COLO668 (cell line): ENCODE data around the gene HHLA2.
"Not testable (repeated sequence)": the region's sequence is repeated elsewhere in the genome, so short reads cannot be mapped to it uniquely, and the experiment has no call there.

Experiments used
- DNase-seq: peaks from one replicate; lab custom pipeline; 2025; ENCODE audit not compliant: unreplicated experiment; lab: John Stamatoyannopoulos, UW

Gene HHLA2

DNA sequence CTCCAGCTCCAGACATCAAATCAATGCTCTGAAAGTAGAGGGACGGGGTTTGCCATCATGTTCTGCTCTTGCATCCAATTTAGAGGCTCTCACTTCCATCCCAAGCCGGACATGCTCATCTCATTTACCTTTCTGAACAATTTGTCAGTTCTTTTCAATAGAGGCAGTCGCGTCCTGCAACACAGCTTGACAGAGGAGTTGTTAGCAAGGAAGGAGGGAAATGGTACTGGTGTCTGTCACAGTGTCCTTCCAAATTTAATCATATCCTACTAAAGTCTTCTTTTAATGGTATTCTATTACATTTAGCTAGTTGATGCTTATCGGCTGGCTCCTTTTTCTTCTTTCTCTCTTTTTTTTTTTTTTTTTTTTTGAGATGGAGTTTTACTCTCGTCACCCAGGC is 45.6 kb downstream of the HHLA2 start:
- DNase-seq = no peak

DNA sequence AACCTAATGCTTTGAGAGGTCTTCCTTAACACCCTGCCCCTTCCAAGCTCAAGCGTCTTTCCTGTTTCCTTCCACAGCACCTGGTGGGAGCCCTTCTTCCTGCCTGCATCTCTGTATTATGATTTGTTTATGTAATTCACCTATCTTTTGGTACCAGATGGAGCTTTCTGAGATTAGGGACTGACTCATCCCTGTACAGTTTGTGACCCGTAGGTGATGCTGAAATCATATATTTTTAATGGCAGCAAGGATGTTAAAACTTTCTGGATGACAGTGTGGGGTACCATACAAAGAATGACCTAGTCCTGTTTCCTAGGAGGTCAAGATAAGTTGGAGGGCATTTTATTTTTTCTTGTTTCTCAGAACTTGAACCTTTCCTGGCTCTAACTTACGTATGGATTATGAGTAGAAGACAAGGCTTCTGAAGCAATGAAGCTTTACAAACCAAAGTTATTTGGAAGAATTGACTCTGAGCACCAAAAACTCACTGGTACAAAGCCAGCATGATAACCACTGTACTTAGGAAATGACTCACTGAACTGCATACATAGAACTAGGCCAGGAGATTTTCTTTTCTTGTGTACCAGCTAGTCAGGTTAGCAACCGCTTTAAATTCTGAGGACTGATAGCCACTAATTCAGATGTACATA is 46.6 kb downstream of the HHLA2 start:
- no peak for DNase-seq

DNA sequence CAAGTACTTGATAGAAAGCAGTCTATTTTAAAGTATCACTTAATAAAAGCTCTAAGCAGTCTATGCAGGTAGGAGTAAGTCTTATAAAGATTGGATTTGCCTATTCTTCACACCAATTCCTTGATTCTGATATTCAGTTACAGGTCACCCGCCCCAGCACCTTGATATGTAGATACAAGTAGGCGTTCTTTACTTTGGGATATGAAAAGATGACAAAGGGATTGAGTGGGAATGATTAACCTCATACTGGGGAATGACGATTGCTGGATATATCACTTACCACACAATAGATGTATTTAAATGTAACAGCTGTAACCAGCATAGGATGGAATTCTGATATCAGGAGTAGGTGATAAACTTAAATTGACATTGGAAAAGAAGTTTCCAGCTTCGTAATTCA is 47.1 kb downstream of the HHLA2 start:
- no peak for DNase-seq

DNA sequence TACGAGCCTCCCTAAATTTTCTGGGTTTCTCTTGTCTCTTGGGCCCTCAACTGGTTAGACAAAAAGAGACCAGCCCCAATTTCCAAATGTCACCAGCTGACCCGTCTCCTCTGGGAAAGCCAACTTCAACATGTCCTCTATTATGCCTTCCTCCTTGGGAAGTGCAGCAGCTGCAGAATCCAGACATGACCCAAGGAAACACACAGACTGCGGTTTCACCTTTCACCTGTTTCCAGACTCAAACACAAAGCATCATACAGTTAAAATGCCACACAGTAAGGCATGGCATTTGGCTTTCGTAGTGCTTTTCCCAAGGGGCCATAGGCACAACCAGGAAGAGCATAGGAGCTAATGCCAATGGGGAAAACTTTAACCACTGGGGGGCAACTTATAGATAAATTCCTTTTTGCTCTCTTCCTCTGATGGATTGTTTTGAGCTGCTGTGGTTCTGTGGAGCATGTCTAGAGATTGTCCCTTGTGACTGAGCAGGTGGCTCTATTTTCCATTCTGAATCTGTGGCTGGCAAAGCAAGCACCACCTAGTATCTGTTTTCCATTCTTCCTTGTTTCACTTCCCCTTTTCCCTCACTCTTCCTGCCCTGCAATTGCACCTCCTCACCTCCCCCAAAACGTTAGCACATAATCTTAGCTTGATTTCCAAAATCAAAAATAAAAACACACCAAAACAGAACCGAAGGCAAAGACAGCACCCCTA is 49.3 kb downstream of the HHLA2 start:
- no peak for DNase-seq

DNA sequence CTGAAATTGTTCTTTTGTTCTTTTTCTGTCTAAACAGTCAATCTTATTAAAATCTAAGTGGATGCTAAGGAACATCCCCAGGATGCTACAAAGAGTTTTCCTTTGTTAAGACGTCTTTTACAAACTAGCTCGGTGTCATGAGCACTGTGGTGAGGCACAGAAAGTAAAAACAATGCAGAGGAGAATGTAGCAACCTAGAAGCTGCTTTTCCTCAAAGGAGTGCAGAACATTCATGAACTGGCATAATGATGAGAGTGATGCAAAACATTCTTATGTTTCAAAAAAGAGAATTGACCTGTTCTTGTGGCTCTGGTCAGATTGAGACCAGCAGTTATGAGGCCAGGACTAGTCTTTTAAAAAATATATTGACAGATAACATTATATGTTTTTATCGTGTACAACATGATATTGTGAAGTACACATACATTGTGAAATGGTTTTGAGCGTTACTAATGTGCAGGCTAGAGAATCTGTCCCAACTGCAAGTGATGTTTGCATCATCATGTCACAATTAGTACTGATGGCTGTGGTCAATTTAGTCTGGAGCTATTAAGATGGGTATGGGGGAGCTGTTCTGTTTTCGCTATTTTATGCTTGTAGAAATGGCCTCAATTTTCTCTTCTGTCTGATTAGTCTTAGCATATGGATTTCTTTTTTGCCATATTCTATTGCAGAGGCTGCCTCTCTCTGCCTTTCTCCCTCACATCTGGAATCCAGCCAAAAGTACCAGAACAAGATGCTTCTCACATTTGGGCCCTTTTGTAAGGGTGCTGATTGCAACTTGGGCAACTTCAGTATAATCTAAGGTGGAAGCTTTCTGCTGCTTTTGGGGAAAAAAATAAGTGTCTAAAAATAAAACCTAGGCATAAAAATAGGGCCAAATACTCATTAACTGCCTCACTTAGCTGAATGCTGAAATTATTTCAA is 50.2 kb downstream of the HHLA2 start:
- no peak for DNase-seq

DNA sequence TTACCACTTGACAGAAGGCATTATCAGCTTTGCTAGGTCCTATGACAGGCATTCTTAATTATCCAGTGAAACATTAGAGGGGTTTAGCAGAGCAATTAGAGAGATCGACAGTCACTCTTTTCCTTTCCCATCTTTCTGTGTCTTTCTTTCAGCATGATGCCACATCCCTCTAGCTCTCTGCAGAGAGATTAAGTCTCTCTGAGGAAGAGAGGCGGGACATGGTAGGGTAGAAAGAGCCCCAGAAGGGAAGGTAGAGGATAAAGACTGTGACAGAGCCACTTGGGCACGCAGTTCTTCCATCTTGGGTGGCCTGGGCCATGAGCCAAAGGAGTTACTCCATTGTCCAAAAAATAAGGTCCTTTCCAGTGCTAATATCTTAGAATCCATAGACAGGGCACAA is 55.8 kb downstream of the HHLA2 start:
- DNase-seq = no peak

DNA sequence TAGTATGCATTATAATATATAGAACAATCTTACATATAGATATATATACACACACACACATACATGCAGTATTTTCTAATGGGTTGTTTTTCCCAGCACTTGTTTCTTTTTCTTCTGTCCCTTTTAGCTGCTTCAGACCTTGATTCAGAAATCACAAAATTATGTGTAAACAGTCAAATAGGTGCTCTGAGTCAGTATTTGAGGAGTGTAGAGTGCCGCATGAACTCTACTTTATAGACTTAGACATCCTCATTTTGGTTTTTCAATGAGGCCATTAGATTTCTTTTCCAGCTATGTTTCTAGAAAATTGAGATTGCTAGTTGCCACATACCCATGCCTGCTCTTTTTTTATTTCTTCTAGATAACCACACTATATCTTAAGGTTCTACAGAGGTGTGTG is 58.2 kb downstream of the HHLA2 start:
- no peak for DNase-seq

DNA sequence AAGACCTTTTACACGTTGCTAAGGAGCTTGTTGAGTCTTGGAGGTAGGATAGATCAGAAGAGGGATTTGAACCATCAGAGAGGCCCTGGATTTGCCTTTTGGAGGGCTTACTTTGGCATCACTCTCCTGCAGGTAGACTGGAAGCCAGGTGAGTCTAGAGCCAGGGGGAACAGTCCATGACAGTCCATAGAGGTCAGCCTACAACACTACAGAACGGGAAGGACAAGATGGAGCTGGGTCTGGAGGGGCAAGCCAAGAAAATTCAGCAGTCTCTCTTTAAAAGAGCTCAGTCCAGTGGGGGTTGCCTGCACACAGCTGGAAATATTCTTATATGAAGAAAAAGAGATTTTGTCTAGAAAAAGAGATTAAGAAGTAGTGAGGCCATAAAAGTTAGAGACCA is 60.7 kb downstream of the HHLA2 start:
- no peak for DNase-seq

DNA sequence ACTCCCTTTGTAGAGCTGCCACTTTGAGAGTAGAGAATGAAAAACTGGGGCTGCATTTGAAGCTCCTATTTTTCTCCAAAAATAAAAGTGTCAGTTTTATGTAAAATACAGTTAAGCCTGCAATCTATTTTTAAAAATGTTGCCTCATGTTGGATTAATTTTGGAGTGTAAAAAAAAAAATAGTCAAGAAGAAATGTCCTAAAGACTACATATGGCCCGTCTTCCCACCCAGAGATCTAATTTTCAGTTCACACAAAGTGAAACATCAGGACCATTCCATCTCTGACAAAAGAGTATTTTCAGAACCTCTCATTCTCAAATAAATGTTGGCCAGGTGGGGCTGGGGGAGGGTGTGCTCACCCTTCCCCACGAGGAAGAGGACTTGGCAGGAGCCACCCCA is 62.7 kb downstream of the HHLA2 start:
- DNase-seq = no peak

DNA sequence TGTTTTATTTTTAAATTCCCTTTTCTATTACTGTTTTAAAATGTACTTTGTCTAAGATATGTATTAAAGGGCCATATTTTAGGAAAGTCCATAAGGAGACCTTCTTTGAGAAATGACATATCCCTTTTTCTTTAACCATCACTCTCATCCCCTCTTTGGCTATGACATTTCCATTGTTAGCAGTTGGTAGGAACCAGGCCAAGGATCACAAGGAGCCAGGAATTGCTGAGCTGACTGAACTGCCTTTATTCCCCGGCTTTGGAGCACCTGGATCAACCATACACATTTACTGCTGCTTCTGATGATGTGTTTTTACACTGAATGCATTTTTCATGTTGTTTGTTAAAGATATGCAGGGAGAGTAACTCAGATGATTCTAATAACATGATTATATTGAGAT is 79.7 kb downstream of the HHLA2 start:
- DNase-seq = no peak

DNA sequence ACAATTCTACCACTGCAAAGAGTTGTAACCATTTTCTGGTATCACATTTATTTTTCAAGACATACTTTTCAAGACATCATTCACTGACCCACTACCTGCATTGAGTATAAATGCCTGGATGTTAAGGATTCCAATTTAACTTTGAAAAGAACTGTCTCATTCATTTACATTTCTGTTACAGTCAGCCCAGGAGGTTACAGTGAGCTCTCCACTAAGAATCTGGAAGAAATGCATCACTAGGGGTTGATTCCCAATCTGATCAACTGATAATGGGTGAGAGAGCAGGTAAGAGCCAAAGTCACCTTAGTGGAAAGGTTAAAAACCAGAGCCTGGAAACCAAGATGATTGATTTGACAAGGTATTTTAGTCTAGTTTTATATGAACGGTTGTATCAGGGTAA is 81.0 kb downstream of the HHLA2 start:
- DNase-seq = no peak

DNA sequence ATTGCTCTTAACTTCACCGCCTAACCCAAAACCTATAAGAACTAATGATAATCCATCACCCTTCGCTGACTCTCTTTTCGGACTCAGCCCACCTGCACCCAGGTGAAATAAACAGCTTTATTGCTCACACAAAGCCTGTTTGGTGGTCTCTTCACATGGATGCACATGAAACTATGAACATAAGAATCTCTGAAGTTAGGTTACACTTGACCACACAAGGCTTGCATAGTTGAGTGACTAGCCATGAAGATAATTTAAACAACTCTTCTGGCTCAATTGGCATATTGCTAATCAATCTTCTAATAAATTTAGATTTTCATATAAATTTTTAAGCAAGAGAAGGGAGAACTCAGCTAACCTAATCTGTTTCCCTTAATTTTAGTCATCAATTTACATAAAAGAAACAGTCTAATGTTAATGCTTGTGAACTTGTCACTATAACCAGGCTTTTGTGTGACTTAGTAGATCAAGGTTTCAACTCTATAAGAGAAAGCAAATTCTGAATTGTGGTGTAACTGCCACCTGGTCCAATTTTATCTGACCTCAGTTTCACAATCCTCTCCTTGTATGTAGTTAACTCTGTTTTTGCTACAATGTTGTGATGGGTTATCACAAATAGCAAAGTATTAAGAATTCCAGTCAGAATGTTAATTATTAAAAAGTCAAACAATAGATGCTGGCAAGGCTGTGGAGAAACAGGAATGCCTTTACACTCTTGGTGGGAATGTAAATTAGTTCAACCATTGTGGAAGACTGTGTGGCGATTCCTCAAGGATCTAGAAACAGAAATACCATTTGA is 82.0 kb downstream of the HHLA2 start:
- no peak for DNase-seq

DNA sequence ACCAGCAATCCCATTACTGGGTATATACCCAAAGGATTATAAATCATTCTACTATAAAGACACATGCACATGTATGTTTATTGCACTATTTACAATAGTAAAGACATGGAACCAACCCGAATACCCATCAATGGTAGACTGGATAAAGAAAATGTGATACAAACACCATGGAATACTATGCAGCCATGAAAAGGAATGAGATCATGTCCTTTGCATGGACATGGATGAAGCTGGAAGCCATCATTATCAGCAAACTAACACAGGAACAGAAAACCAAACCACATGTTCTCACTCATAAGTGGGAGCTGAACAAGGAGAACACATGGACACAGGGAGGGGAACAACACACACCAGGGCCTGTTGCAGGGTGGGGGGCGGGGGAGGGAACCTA is 82.6 kb downstream of the HHLA2 start:
- DNase-seq = not testable (repeated sequence)

DNA sequence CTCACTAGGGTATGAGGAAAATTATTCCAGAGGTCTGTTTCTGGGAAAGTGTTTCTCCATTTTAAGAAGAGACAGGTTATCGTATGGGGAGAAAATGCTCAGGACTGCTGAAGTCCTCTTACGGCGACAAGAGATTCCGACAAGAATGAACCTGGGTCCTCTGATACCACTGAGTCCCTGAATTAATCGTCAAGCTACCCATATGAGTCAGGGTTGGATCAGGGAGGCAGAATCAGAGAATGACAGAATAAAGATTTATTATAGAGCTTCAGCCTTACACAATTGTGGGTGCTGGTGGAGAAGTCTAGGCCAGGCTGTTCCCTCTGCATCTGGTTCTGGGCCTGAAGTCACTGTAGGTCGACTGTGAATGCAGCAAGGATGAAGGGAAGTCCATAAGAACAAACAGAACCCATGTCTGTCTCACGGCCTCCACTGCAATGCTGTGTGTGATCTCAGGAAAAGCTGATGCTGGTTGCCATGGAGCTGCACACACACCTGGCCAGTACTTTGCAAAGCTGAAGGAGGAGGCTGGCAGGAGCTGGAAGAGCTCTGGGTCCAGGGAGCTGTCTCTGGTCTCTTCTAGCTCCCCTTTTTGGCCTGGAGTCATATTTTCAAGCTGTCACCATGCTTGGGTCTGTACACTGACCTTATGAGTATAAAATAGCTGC is 83.9 kb downstream of the HHLA2 start:
- peak; percentile 2 for DNase-seq

DNA sequence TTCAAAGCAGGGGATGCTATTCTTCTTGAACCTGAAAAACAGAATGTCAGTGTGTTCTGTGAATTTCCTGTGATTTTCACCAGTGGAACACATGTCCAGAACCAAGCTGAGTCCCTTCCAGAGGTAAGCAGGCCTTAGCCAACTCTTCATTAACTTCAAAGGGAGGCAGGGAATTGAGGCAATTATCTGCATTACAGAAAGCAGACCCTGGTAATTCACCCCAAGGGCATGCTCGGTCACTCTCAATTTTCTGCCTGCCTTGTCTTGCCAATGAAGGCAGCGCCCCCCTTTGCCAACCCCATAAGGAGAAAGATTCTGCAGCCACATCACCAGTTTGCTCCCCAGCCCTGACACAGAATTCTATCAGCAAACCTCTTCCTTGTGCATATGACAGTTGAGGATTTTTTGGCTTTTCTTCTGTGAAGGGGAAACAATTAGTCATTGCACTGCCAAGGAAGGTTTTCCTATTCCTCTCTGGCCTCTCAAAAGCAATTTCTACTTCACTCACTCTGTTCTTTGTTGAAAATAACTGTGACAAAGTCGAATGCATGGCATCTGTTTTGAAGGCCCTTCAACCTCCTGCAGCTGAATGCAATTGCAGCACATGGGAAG is 85.3 kb downstream of the HHLA2 start:
- DNase-seq = no peak

DNA sequence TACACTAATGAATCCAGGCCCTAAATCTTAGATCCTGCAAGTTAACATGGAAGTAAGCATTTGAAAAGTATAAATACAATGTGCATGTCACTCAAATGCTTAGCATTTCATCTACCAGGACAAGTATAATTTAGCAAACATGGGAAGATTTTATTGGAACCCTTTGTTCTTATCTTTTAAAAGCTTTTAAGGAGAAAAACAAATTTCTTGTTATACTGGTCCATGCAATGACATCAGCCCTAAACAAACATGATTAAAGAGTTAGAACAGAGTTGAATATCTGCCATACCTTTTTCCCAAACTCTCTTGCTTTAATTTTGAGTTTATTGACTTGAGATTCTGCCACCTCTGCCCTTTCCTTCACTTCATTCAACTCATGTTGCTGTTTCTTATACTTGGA is 87.0 kb downstream of the HHLA2 start:
- no peak for DNase-seq

DNA sequence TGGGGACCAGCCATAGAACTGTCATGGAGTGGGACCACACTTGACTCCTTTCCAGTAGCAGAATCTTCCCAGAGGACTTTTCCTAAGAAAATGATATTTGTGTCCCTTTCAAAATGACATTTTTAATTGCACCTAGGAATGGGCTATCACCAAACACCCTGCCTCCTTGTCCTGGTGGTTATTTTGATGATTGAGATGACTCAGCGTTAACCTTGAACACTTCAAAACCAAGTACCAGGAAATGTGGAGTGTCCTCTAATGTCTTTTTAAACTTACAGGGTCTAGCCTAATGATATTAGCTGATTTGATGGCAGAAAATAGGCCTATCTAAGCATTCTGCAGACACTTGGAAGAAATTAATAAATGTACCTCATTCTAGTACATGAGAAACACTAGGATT is 90.7 kb downstream of the HHLA2 start:
- no peak for DNase-seq

DNA sequence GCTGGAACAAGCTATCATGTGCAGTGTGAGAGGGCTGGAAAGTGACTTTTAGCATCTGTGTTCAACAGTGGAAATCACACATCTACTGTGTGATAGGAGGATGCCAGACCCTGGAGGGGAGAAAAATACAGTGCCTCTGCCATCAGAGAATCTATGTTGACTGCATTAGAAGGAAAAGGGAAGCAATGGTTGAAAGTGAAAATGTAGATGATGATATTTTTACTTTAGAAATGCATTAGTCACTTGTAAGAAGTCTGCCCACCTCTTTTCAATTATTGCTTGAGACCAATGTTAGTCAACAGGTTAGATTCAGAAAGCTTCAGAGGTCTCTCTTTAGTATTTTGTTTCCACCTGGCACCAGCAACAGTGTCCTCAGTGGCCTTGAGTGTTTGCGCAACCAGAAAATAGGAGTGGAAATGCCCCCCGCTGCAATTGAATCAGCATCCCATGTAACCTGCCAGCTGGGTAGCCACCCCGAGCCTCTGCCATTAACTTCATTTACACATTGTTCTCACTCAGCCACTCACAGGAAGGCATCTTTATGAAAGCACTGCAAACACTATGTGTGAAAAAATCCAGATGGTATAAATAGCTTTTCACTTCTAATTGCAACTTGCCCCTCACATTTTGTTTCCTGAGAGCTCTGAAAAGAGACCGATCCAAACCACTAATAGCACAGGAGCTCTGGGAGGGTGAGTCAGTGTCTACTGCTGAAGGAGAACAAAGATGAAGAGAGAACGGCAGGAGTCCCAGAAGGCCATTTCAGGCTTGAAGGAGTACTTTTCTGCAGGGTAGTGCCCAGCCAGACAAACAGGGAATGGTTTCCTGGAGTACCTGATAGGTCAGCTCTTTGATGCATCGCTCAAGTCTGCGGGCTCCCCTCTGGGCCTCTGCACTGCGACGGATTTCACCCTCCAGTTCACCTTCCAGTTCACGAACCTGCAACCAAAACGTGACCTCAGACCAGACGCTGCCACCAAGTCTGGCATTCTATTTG is 92.1 kb downstream of the HHLA2 start:
- DNase-seq = no peak

DNA sequence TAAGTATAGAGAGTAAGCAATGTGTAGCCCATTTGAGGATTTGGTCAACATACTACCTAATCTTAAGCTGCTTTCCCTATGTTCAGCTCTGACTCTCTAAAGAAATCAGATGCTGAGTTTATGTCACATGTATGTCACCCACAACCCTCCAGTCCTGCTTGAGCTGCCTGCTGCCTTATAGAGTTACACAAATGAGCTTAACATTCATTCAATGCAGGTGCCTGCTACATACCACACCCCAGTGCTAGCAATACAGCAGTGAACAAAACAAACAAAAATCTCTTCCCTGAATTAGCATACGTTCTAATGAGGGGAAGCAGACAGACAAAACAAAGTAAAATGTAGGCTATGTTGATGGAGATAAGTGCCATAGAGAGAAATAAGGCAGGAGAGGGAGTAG is 93.0 kb downstream of the HHLA2 start:
- DNase-seq = no peak
